GM11168 (cell line): ENCODE data around the gene TBCD.

ENCODE experiments used
- in situ Hi-C: fragments of 300-500 bp; cut with MboI; formaldehyde crosslinking; loops from one replicate; pipeline ENCODE4 v1.12.0; 2022; ENCODE audit warnings: low sequenced_read_pairs; ENCODE audit not compliant: unreplicated experiment

The TBCD gene

DNA sequence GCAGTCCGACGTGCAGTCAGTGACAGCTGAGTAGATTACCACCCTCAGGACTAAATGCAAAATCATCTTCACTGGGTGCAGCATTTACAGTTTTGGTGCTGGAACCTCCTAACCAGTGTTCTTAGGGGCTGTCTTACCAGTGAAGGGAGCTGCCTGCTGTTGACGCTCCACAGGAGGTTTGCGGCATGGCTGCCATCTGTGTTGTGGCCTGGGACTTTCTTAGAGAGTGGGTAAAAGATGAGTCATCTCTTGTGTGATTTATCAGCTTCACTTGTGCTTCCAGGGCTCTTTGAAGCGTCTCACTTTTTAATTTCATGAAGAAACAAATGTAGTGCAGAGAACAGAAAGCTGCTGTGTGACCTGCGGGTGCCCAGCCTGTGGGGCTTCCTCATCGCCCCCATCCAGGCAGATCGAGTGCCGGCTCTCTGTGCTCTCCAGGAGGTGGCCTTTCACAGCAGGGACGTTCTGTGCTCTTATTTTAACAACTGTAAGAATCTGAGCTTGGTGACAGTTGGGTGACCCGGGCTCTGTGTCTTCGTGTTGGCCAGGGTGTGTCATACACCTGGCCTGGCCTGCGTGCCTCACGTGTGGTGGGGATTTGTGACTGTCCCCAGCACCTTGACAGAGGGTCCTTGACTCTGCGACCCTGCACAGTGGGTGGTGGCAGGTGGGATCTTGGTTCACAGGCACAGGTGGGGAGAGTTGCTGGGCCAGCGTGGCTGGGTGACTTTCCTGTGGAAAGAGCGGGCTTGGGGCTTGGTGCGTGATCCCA is 112.3 kb downstream of the TBCD start:
- in situ Hi-C loops, result no loop called here

DNA sequence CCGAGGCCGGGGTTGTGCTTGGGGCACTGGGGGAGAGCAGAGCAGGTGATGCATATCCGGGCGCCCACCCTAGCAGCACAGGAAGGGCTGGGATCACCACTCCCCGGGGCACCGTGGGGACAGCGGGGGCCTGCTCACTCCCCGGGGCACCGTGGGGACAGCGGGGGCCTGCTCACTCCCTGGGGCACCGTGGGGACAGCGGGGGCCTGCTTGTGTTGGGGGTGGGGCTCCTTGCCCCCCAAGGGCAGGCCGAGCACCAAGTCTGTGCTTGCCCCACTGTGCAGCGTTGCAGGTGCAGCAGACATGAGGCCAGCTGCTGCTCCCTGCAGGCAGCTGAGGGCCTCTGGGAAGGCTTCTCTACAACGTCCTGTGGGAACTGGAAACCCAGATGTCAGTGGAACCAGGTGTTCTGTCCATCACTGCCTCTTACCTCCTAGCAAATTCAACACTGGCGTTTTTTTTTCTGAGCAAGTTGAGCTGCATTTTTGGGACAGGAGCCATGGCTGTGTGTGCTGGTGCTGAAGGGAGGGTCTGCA is 112.9 kb downstream of the TBCD start:
- in situ Hi-C loops, result no loop called here

DNA sequence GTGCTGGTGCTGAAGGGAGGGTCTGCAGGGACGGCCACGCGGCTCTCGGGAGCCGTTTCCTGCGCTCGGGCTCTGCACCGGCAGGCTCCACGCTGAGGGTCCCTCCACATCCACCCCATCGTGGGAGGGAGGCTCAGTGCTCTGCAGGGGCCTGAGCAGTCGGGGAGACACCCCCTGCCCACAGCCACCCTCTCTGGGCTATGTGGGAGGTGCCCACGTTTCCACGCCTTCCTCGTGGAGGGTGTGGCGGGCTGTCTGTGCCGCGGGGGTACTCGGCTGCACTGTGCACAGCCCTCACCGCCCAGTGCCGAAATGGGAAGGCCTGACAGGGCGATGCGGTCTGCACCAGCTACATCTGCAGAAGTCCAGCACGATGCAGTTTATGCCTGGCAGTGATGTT is 113.4 kb downstream of the TBCD start:
- in situ Hi-C loops, result no loop called here

DNA sequence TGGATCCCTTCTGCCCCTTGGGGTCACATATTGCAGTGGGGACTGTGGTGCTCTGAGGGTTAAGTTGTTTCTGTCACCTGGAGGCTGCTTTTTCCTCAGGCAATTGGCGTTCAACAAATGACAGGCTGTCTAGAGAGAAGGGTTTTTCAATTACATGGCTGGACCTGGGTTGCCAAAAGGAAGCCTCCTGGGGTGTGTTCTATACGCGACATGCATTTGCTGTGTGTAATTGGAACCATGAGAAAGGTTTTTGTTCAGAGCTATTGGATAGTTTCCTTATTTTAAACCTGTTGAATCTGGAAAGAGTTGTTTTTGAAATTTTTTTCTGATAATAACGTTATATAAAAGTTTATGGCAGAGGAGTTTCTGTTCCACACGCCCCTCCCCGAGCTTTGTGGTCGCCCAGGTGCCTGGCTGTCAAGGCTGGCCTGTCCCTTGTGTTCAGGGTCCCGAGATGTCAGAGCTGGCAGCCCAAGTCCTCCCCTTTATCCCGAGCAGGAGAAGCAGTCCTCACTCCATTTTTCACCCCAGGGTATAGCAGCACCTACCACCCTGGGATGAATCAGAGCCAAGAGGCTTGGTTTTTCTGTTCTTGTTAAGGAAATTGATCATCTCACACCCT is 114.0 kb downstream of the TBCD start:
- in situ Hi-C loops, result no loop called here

DNA sequence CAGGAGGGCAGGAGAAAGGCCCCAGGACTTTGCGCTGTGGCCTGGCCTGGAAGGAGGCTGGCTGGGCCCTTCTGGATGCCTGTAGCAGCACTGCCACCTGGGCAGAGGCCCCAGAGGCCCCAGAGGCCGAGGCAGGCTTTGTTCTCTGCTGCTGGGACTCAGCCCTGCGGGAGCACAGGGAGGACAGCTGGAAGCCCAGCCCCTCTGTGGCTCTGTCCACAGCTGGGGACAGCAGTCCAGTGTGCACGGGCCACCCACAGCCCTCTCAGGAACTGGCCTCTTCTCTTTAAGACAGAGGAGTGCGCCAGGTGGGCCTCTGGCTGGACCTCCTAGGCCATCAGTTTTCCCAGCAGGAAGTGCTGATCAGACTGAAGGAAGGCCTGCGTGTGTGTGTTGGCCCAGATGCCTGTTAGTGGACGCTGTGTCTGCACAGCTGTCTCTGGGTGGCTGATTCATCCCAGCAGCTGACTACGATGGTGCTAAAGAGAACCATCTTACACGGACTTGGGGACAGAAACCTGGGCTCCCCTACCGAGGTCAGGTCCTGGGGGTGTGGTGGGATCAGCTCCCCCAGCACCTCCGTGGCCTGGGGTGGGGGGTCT is 114.8 kb downstream of the TBCD start:
- in situ Hi-C loops, result no loop called here

DNA sequence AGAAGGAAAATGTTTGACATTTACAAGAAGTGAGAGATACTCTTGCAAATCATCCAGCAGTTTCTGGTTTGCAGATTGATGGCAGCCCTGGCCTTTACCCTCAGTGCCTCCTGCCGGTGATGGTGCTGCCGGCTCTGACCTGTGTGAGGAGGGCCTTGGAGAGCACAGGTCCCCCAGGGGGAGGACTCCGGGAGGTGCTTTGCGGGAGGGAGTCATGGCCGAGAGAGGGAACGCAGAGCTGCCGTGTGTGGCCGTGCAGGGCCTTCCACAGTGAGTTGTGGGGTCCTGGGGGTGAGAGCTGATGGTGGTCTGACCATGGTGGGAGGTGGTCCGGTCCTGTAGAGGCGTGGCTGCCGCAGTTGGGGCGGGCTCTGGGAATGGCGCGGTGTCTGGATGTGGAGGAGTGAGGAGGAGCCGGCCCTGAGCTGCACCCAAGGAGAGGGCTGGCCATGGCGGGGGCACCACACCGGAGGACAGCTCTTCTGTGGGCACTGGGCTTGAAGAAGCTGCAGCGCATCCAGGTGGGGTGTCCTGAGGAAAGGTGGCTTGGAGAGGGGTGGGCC is 116.0 kb downstream of the TBCD start:
- in situ Hi-C loops, result no loop called here

DNA sequence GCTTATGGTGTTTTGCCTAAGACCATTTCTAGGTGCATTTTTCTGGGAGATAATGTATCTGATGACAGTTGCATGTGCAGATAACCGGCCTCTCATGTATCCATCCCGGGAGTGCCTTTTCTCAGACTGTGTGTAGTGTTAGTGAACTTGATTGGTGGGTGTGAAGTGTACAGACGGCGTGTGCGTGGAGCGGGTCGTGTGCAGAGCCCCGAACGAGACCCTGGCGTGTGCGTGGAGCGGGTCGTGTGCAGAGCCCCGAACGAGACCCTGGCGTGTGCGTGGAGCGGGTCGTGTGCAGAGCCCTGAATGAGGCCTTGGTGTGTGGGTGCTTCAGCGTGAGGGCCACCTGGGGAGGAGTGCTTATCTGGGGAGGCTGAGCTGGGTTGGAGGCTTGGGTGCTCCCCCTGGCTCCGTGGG is 116.9 kb downstream of the TBCD start:
- in situ Hi-C loops, result no loop called here

DNA sequence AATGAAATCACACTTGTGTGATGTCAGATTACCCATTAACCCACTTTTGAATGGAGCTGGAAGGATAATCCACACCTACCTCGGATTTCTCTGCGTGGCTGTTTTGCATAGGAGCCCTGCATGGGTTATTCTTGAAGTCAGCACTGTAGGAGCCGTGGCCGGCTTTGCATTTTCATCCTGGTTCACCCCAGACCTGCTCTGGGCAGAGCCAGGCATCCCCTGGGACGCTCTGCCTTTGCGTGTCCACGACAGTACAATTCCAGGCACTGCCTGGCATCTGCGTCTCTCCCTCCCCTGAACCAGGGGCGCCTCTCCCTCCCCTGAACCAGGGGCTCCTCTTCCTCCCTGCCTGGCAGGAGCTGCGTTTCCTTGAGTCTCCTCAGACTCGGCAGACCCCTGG is 117.7 kb downstream of the TBCD start:
- in situ Hi-C loops, result no loop called here

DNA sequence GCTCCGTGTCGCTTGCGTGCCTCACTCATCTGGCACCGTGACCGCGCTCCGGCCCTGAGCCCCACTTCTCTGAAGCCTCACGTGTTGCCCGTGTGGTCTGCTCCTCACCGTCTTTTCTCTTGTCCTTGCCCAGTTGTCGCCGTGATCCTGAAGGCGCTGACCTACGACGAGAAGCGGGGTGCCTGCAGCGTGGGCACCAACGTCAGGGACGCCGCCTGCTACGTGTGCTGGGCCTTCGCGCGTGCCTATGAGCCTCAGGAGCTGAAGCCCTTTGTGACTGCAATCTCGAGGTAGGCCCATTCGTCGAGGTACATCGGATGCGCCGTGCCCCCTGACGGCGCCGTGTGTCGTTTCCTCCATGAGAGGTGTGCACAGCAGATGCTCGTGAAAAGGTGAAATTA is 118.2 kb downstream of the TBCD start:
- in situ Hi-C loops, result no loop called here

DNA sequence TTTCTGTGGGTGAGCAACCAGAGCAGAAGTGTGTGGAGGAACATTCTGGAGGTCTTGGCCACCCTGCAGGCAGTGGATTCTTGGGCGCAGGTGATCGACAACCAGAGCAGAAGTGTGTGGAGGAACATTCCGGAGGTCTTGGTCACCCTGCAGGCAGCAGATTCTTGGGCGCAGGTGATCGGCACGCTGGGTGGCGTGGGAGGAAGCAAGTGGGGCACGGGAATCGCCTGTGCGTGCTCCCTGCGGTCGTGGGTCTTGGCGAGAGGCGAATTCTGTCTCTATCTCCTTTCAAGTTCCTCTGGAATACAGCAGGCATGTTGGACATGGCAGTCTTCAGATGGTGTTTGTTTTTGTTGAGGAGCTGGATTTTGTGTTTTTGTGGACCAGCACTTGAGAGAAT is 118.7 kb downstream of the TBCD start:
- in situ Hi-C loops, result no loop called here

DNA sequence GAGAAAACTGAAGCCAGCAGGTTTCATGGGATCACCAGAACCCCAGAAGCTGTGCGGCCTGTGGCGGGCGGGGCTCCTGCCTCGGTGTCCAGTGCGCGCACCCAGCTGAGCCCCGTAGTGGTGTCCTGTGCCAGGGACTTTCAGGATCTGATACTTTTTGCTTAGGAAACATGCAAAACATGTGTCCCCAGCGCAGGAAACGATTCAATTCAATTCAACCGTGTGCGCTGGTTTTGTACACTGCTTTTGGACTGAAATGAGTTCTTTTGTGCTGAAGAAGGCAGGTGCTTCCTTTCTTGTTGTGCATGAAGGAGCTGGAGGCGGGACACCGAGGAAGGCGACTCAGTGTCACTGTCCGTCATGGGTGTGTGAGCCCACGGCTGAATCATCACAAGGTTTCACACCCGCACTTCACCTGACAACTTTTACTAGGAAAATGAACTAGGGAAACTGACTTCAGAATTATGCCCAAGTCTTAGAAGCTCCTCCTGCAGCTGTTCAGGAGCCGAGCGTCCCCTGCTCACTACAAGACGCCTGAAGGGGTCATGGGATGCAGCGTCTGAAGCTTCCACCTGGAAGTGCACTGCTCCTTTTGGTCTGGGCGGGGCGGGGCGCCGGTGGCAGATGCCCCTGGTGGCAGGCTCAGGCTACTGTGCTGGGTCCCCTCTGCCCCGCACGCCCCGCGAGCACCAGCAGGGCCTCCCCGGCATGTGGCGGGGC is 119.4 kb downstream of the TBCD start:
- in situ Hi-C loops, result no loop called here

DNA sequence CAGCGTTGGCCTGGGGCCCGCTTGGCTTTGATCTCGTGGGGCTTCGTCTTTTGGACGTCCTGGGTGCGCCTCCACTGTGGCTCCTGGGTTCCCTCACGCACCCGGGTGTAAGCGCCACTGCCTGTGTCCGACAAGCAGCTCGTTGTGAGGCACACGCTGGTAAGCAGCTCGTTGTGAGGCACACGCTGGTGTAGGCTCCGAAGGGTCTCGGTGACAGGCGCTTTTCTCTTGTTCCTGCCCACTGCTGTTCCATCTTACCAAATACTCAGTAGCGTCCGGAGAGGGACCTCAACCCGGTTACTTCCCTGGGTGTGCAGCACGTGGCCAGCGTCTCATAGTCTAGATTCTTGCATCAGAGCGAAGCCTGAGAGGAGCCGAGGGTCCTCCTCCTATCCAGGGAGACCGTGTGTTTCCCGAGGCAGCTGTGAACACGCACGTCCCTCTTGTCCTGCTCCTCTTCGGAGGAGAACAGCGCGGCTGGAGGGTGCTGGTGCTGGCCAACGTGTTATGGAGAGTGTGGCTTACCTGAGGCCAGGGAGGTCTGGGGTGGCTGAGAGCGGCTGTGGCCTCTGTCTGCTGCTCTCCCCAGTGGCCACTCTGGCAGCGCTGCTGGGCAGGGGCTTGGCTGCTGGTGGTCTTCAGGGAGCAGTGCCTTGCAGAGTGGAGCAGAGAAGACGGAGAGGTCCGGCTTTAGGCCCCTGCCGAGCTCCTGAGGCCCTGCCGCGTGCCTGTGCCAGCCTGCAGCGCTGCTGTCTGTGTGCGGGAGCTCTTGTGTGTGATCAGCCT is 120.1 kb downstream of the TBCD start:
- in situ Hi-C loops, result no loop called here

DNA sequence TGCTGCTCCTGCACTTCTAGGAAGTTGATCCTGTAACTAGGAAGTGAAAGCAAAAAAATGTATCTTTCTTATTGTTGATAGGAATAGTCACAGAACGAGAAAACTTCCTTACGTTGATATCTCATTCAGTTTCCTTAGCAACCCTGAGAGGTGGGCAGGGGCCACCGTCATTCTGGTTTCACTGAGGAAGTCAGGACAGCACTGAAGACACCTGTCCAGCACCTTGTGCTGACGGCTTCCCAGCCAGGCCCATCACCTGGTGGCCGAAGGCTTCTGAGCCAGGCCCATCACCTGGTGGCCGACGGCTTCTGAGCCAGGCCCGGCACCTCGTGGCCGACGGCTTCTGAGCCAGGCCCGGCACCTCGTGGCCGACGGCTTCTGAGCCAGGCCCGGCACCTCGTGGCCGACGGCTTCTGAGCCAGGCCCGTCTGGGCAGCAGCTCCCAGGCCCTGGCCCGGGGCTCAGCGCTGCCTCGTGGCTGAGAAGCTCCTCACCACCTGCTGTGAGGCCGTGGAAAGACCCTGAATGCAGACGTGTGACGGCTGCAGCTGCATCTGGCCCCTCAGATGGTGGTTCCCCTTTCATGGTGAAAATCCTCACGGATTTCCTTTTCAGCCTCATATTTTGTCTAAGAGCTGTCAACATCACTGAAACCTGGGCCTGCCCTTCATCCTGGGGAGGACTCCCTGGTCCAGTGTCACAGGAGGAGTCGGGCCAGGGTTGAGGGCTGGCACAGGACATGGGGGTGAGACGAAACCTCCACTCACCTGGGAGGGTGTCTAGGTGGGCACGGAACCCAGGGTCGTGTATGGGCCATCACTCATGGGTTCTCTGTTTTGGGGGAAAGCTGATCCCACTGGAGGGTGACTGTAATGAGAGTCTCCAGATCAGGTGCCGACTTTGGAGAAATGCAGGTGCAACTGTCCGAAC is 121.0 kb downstream of the TBCD start:
- in situ Hi-C loops, result no loop called here

DNA sequence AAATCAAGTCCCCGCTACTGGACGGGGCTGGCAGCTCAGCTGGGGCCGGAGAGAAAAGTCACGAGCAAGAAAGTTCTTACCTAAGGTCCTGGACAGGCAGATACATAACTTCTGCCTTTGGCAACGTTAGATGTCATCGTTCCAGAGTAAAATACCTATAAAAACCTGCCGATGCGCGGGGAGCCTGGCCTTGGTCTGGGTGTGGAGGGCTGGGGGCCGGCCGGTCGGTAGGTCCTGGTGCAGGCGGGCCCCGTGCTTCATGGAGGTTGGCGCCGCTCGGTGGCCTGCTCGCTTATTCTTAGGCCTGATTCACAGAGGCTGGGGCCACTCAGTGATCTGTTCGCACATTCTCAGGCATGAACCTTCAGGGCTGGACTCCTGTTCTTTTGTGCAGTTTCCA is 121.7 kb downstream of the TBCD start:
- in situ Hi-C loops, result no loop called here

DNA sequence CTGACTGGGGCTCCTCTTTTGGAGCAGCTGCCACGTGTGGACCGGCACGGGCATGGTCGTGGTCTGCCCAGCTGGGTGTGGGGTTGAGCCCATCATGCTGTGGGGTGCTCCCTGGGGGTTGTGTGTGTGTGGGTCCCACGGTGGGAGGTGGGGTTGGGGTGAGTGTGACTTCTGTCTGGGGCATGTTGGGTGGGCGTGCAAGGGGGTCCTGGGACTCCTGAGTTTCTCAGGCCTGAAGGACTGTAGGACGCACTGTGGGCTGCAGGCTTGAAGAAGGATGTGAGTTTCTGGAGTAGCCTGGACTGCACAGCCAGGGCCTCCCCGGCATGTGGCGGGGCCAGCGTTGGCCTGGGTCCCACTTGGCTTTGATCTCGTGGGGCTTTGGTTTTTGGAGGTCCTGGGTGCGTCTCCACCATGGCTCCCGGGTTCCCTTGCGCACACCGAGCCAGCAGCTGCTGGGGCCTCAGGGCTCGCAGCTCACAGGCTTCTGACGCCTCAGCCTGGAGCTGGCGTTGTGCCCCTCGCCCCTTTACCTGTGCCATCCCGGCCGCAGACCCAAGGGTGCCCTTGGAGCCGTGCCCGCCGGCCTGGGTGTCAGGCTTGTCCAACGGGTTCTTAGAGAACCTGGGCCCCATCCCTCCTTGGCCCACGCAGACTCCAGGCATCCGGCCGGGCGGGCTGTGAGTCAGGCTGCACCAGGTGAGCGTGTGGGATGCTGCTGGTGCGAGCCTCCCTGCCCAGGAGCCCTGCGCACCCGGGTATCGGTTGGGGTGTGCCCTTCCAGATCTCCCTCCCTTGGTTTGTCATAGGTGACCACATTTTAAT is 122.4 kb downstream of the TBCD start:
- in situ Hi-C loops, result no loop called here

DNA sequence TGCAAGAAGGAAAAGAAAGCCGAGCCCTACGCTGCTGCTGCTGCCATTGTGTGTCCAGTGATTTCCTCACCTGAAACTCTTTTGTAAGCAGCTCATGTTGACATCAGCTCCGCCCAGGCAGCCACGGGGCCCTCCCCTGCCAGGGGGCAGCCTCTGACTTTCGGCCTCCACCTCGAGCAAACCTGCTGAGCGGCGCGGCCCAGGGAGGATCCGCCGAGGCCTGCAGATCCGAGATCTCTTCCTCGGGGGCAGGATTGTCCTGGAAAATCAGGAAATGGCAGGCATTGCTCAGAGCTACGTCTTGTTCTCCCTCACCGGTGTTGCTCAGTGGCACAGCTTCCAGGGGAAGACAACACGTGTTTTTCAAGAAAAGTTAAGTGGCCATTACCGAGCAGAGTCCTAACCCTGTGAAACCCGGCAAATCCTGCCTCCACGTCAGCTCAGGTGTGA is 123.6 kb downstream of the TBCD start:
- in situ Hi-C loops, result no loop called here

DNA sequence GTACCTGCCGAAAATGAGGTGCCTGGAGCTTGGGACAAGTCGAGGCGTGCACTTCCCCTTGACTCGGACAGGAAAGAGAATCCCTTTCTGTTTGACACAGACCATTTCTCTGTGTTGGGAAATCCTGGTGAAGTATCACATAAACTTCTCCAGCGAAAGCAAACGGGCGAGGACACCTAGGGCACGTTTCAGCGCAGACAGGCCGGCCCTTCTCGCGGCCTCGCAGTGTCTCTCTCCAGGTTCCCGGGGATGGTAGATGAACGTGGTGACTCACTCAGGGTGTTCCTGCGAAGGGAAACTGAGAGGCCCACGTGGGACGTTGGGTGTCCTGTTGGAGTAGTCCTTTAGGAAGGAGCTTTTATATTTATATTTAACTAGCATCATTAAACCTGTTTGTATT is 124.3 kb downstream of the TBCD start:
- in situ Hi-C loops, result no loop called here
